GM21619 (cell line): Measurements from ENCODE around the gene TMEM221.
"Not testable (repeated sequence)": the region's sequence is repeated elsewhere in the genome, so short reads cannot be mapped to it uniquely, and the experiment has no call there.

Experiments used
- ATAC-seq: cut with Tn5 transposase; IDR thresholded peaks from one replicate; pipeline ENCODE4 v1.9.1; 2021; ENCODE audit not compliant: unreplicated experiment

TMEM221 gene

GRCh38 chr19:17448131-17448967 is at the start of gene TMEM221:
Gene TMEM221 (minus strand): TSS chr19:17448668. CDS start chr19:17448462, 206 bp downstream.
- no peak for ATAC-seq

DNA sequence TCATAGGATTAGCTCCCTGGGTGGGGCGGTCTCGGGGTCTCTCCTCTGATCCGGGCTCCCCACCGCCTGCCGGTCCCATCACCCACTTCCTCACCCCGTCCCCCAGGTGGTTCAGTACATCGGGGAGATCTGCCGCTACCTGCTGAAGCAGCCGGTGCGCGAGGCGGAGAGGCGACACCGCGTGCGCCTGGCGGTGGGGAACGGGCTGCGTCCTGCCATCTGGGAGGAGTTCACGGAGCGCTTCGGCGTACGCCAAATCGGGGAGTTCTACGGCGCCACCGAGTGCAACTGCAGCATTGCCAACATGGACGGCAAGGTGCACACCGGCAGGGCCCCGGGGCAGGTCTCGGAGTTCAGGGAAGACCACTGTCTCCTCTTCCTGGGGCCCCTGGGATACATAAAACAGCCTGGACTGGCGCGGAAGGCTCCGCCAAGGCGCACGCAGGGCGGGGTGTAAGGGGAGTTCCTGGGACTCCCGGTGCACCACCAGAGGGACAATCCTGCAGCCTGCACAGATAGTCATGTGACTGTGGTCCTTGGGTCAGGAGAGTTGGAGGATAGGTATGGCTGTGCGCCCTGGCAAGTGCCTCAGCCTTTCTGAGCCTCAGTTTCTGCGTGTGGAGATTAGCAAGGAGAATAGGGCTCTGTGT is 48.8 kb upstream of the TMEM221 start:
- no peak for ATAC-seq

DNA sequence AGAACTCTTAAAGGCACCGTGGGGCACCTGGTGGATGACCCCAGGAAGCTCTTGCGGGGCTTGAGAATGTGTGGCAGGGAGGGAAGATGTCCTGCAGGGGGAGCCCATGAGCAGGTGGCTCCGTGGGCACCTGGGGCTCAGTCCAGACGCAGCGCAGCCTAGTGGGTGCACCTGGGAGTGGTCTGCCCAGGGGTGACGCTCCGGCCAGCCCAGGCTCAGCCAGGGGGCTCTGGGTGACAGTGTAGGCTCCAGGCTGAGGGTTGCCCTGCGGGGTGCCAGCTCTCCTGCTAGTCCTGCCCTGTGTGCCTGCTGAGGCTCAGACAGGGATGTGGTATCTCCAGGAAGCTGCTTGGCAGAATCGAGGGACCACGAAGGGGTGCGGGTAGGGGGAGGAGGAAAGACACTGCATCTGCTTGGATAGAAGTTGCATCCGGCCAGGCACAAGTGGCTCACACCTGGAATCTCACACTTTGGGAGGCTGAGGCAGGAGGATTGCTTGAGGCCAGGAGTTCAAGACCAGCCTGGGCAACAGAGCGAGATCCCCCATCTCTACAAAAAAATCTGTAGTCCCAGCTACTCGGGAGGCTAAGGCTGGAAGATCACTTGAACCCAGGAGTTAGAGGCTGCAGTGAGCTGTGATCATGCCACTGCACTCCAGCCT is 48.0 kb upstream of the TMEM221 start:
- peak; percentile 66 for ATAC-seq

- ATAC-seq = no peak
These were observed 47.3 kb upstream of the TMEM221 start for GRCh38 chr19:17495639-17496296.

GRCh38 chr19:17491287-17491686 is 42.8 kb upstream of the TMEM221 start:
- no peak for ATAC-seq

- ATAC-seq = no peak
These were observed 41.9 kb upstream of the TMEM221 start for GRCh38 chr19:17490411-17490810.

DNA sequence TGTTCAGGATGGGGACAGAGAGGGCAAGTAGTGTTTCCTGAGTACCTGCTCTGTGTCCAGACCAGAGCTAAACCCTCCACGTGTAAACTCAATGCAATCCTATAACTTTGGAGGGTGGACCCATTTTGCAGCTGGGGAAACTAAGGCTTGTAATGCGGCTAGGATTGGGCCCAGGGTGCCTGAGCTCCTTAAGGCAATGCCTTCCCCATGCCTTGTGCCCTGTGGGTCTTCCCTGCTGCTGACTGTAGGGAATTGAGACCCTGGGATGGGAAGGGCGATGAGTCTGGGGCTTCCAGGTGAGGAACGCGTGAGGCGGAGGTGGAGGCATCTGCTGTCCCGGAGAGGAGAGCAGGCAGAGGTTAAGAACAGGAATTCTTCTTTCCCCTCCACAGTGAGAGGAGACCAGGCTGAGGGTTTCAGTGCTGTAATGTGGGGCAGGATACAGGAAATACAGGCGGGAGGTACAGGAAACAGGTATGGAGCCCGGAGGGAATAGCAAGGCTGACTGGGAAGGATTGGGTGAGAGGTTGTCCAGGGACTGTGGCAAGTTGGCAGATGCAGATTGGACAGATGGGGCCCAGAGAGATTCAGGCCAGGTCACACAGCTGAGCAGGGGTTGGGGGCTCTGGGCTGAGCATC is 41.0 kb upstream of the TMEM221 start:
- ATAC-seq = no peak

DNA sequence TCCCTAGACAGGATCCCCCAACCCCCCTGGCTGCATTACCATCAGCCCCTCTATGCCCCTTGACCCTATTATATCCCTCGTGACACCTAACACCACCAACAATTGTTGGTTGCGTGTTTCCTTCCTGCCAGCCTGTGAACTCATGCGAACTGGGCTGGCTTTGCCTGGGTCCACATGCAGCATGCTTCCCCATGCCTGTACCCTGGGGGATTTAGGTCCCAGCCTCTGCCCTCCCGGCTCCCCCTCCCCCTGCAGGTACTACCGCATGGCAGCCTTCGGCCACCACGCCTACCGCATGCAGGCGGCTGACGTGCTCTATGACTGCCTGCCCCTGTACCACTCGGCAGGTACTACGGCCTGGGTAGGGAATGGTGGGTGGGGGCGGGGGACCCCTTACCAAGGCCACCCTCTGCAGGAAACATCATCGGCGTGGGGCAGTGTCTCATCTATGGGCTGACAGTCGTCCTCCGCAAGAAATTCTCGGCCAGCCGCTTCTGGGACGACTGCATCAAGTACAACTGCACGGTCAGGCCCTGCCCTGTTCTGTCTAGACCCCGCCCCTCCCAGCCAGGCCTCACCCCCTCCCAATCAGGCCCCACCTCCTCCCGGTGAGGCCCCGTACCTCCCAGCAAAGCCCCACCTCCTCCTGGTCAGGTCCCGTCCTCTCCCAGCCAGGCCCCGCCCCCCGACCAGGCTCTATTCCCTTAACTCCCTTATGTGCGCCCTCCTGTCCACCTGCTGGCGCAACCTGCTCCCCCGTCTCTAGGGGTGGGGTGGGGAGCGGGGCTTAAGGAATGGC is 40.3 kb upstream of the TMEM221 start:
- no peak for ATAC-seq

GRCh38 chr19:17487284-17488121 is 39.0 kb upstream of the TMEM221 start:
- ATAC-seq = no peak

- ATAC-seq = no peak
These were observed 38.2 kb upstream of the TMEM221 start for GRCh38 chr19:17486545-17487240.

DNA sequence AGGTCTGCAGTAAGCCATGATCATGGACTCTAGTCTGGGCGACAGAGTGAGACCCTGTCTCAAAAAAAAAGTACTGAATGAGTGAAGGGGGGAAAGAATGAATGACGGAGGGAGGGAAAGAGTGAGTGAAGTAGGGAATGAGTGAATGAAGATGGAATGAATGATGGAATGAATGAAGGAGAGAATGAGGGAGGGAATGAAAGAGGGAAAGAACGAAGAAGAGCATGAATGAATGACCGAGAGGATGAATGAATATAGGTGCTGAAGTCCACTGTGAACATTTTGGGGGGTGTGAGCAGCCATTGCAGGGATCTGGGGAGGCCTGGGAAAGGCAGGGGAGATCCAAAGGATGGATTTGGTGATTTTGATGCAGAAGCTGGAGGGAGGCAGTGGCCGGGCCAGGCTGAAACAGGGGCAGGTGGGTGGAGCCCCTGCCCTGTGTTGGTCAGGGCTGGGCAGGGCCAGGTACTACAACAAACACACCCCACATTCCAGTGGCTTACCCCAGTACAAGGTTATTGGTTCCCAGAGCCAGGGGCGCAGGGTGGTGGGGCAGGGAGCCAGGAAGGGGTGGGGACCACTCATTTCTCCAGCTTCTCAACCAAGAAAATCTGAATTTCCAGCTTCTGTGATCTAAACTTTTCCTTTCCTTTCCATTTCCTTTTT is 36.2 kb upstream of the TMEM221 start:
- no peak for ATAC-seq

- ATAC-seq = no peak
These were observed 35.1 kb upstream of the TMEM221 start for GRCh38 chr19:17483605-17484002.

DNA sequence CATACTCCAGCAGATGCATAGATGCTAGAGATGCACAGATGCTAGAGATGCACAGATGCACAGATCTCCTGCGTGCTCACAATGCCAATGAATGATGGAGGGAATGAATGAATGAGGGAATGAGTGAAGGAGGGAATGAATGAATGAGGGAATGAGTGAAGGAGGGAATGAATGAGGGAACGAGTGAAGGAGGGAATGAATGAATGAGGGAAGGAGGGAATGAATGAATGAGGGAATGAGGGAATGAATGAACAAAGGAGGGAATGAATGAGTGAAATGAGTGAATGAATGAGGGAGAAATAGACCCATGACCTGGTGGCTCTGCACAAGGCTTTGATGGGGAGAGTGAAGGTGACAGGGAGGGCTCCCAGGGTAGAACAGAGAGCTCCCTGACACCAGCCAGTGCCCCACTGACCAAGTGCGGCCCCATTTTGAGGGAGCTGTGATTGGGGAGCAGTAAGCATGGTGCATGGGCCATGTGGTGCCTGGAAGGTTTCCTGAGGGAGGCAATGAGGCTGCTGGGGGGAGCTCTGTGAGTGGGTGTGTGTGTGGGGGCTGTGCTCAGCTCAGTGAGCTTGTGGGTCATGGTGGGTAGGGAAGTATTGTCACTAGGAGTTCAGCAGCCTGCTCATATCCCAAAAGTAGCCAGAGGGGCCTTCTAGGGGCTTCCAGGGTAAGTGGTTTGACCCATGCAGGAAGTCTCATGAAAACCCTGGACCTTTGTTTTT is 34.6 kb upstream of the TMEM221 start:
- ATAC-seq = no peak

- no peak for ATAC-seq
These were observed 33.5 kb upstream of the TMEM221 start for GRCh38 chr19:17481986-17482385.

GRCh38 chr19:17479325-17479791 is 30.9 kb upstream of the TMEM221 start:
- no peak for ATAC-seq

DNA sequence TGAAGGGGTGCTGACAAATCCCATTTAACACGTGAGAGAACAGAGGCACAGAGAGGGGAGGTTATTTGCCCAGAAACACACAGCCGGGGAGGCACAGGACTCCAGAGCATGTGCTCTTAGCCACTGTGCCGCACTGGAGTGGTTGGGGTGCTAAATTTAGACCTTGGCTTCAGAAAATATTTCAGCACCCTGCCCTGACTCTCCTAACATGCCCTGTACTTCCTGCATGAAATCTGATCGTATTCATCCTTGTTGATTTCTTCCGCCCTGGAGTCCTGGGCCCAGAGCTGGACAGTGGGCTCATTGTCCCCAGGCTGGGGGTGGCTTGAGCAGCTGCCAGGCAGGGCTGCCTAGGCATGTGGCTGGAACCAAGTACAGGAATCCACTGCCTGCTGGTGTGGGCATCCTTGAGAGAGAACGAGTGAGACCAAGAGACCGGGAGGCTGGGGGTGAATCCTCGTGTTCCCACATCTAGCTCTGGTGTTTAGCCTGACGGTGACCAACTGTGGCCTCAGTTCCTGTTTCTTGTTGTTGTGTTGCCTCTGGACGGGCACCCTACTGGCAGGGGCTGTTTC is 27.2 kb upstream of the TMEM221 start:
- ATAC-seq = no peak

- ATAC-seq = not testable (repeated sequence)
These were observed 26.6 kb upstream of the TMEM221 start for GRCh38 chr19:17475011-17475540.
